ENCODE measurements around the gene DLEU7.

The DLEU7 gene

GRCh38 chr13:50843257-50844083 is at the start of gene DLEU7:
TSS of gene DLEU7 (minus strand) at chr13:50843692. CDS start at chr13:50843646, 46 bp downstream.
- TF ChIP-seq, protein P1, sequence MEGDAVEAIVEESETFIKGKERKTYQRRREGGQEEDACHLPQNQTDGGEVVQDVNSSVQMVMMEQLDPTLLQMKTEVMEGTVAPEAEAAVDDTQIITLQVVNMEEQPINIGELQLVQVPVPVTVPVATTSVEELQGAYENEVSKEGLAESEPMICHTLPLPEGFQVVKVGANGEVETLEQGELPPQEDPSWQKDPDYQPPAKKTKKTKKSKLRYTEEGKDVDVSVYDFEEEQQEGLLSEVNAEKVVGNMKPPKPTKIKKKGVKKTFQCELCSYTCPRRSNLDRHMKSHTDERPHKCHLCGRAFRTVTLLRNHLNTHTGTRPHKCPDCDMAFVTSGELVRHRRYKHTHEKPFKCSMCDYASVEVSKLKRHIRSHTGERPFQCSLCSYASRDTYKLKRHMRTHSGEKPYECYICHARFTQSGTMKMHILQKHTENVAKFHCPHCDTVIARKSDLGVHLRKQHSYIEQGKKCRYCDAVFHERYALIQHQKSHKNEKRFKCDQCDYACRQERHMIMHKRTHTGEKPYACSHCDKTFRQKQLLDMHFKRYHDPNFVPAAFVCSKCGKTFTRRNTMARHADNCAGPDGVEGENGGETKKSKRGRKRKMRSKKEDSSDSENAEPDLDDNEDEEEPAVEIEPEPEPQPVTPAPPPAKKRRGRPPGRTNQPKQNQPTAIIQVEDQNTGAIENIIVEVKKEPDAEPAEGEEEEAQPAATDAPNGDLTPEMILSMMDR (IDR thresholded peaks at IDR 0.05): no peak
- Histone ChIP-seq H3K36me3 (no peaks in the 10 kb centered on the region), H3K4me1 (peaks cover 0 to 10% (median 8%) of the 10 kb centered on the region in 4 donors), H3K27me3 (peaks cover 0 to 29% of the 10 kb centered on the region in 2 donors), H3K9me3 (no peaks in the 10 kb centered on the region), H3K27ac (no peak within 1 kb of the TSS), H3K4me3 (peak within 1 kb of the TSS in 1 of 2 donors; percentile 21)
- intact Hi-C loops (cut with DNase I; ENCODE audit: low total_unique reads): no loop called here
- no peak for DNase-seq

DNA sequence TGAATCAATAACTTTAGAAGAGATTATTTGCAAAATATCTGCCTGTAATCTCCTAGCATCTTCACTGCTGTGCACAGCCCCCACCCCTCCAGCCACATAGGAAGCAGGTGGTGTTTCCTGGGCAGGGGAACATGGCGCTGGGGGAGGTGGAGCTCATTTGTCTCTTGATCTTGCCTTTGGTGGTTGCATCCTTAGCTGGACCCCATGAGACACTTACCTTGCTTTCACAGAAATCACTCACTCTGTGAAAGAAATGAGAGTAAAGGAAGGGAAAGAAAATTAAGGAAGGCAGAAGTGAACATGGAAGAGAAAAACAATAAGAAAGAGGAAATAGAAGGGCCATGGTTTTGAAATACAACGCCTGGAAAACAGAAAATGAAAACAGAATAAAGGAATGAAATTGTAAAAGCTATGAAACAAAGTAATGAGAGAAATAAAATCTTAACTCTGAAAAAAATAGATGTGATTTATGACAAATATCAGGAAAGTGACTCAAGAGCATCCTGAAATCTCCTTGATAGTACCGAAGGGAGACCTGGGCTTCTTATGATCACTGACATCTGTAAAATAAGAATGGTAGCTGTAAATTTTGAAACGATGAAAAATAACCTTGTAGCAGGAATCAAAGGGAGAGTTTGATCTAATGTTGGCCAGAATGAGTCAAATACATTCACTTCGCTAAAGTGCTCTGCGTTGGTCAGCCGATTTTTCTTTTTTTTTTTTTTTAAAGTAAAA is 48.9 kb upstream of the DLEU7 start:
- no peak for DNase-seq
- H3K4me3 ChIP-seq: no peak overlapping the region

DNA sequence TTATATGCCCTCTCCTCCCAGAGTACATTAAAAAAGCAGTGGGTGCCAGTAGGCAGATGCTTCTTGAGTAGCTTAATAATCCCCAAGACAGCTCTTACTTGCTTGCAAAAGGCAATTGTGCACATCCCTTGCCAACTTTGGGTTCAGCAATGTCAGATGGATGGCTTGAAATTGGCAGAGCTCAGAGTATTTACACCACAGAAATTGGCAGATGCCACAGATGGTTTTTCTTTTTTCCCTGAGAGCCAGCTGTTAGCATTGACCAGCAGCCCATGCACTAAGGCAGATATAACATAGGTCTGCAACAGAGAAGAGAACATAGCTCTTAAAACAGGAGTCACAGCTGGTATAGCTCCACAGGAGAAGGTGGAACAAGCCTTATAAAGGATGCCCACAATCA is 47.7 kb upstream of the DLEU7 start:
- Histone ChIP-seq H3K36me3 (no peaks in the 10 kb centered on the region), H3K27ac (no peak overlapping the region), H3K4me1 (no peaks in the 10 kb centered on the region), H3K27me3 (no peaks in the 10 kb centered on the region), H3K9me3 (no peaks in the 10 kb centered on the region), H3K4me3 (no peak overlapping the region)
- intact Hi-C loops (cut with DNase I; ENCODE audit: low total_unique reads): no loop called here
- DNase-seq: no peak
- TF ChIP-seq, protein P1 (IDR thresholded peaks at IDR 0.05): no peak

More for the DNA sequence above, 48.9 kb upstream of the DLEU7 start:
- Histone ChIP-seq H3K4me1 (no peaks in the 10 kb centered on the region), H3K36me3 (no peaks in the 10 kb centered on the region), H3K9me3 (no peaks in the 10 kb centered on the region), H3K27me3 (no peaks in the 10 kb centered on the region), H3K27ac (no peak overlapping the region)
- intact Hi-C loops (cut with DNase I; ENCODE audit: low total_unique reads): no loop called here
- TF ChIP-seq, protein P1 (IDR thresholded peaks at IDR 0.05): no peak

- intact Hi-C loops (cut with DNase I; ENCODE audit: low total_unique reads): no loop called here
- no peak for DNase-seq
- H3K9me3 ChIP-seq: no peaks in the 10 kb centered on the region
- H3K4me1 ChIP-seq: no peaks in the 10 kb centered on the region
- H3K27me3 ChIP-seq: no peaks in the 10 kb centered on the region
- H3K36me3 ChIP-seq: no peaks in the 10 kb centered on the region
- no peak overlapping the region for H3K27ac ChIP-seq
- H3K4me3 ChIP-seq: no peak overlapping the region
- TF ChIP-seq, protein P1 (IDR thresholded peaks at IDR 0.05): no peak
These were observed 45.8 kb upstream of the DLEU7 start for GRCh38 chr13:50889317-50889716.

DNA sequence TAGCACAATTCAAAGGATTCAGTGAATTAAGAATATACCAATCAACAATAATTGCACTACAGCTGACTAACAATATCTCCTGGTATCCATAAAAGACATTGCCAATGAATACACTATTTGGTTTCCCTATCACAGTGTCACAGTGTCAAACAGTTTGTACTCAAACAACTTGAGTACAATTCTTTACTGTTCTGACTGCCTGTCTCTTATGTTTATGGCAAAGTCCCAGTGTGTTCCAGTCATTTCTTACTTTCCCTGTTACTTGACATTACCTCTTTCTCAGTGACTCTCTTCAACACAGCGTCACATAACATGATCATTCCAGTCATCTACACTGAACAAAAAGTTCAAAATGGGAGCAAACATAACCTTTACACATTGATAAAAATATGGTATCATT is 44.9 kb upstream of the DLEU7 start:
- intact Hi-C loops (cut with DNase I; ENCODE audit: low total_unique reads): no loop called here
- DNase-seq: no peak
- Histone ChIP-seq H3K9me3 (no peaks in the 10 kb centered on the region), H3K4me3 (no peak overlapping the region), H3K27ac (no peak overlapping the region), H3K4me1 (no peaks in the 10 kb centered on the region), H3K36me3 (no peaks in the 10 kb centered on the region), H3K27me3 (no peaks in the 10 kb centered on the region)
- TF ChIP-seq, protein P1 (IDR thresholded peaks at IDR 0.05): no peak
